ENCODE measurements around the gene OSBP2. TPM values are rescaled to one million over a fixed set of nuclear protein-coding genes. Genes with fewer than 3 reads are reported as not detected.

Gene OSBP2
- polyA plus RNA-seq, 3 donors from 2014 or later = 0.19 to 2.4 (median 0.35) TPM

GRCh38 chr22:30743257-30744020 lies 48.8 kb downstream of the OSBP2 start:
- Mint-ChIP-seq H3K4me1 (no peaks in the 10 kb centered on the region), H3K36me3 (no peaks in the 10 kb centered on the region), H3K27me3 (ENCODE audit: low read depth in 3 of 3) (peaks cover 3 to 4% (median 3%) of the 10 kb centered on the region in 3 donors), H3K9me3 (peaks cover 0 to 2% (median 0%) of the 10 kb centered on the region in 6 donors), H3K4me3 (no peak overlapping the region), H3K27ac (no peak overlapping the region)
- no peak for DNase-seq

- DNase-seq = no peak
- Mint-ChIP-seq H3K27ac (no peak overlapping the region), H3K4me1 (no peaks in the 10 kb centered on the region), H3K4me3 (no peak overlapping the region), H3K36me3 (no peaks in the 10 kb centered on the region), H3K27me3 (ENCODE audit: low read depth in 3 of 3) (peaks cover 1 to 4% (median 3%) of the 10 kb centered on the region in 3 donors), H3K9me3 (peaks cover 0 to 2% (median 0%) of the 10 kb centered on the region in 6 donors)
Observed at GRCh38 chr22:30744224-30744623, 49.5 kb downstream of the OSBP2 start.

- Mint-ChIP-seq H3K27me3 (ENCODE audit: low read depth in 3 of 3) (peaks cover 0 to 6% (median 3%) of the 10 kb centered on the region in 3 donors), H3K27ac (no peak overlapping the region), H3K36me3 (no peaks in the 10 kb centered on the region), H3K4me1 (no peaks in the 10 kb centered on the region), H3K4me3 (no peak overlapping the region), H3K9me3 (peaks cover 0 to 2% (median 0%) of the 10 kb centered on the region in 6 donors)
- DNase-seq = no peak
Observed at GRCh38 chr22:30747493-30747892, 52.8 kb downstream of the OSBP2 start.

GRCh38 chr22:30749272-30749671 lies 54.6 kb downstream of the OSBP2 start:
- Mint-ChIP-seq H3K4me3 (no peak overlapping the region), H3K27ac (no peak overlapping the region), H3K9me3 (peaks cover 0 to 2% (median 0%) of the 10 kb centered on the region in 6 donors), H3K4me1 (no peaks in the 10 kb centered on the region), H3K27me3 (ENCODE audit: low read depth in 3 of 3) (peaks cover 0 to 9% (median 0%) of the 10 kb centered on the region in 3 donors), H3K36me3 (no peaks in the 10 kb centered on the region)
- DNase-seq = no peak

- Mint-ChIP-seq H3K9me3 (peaks cover 0 to 2% (median 0%) of the 10 kb centered on the region in 6 donors), H3K27ac (no peak overlapping the region), H3K36me3 (no peaks in the 10 kb centered on the region), H3K4me1 (no peaks in the 10 kb centered on the region), H3K4me3 (no peak overlapping the region), H3K27me3 (ENCODE audit: low read depth in 3 of 3) (peaks cover 0 to 8% (median 0%) of the 10 kb centered on the region in 3 donors)
- DNase-seq = no peak
Observed at GRCh38 chr22:30749849-30750248, 55.2 kb downstream of the OSBP2 start.

- no peak overlapping the region for H3K27ac Mint-ChIP-seq
- no peaks in the 10 kb centered on the region for H3K36me3 Mint-ChIP-seq
- peaks cover 0 to 8% (median 0%) of the 10 kb centered on the region in 3 donors for H3K27me3 Mint-ChIP-seq (ENCODE audit: low read depth in 3 of 3)
- H3K9me3 Mint-ChIP-seq = peaks cover 0 to 2% (median 0%) of the 10 kb centered on the region in 6 donors
- no peak for DNase-seq
- no peaks in the 10 kb centered on the region for H3K4me1 Mint-ChIP-seq
- no peak overlapping the region for H3K4me3 Mint-ChIP-seq
Observed at GRCh38 chr22:30751529-30751928, 56.9 kb downstream of the OSBP2 start.

GRCh38 chr22:30752771-30753170 lies 58.1 kb downstream of the OSBP2 start:
- no peaks in the 10 kb centered on the region for H3K9me3 Mint-ChIP-seq
- no peaks in the 10 kb centered on the region for H3K4me1 Mint-ChIP-seq
- no peak overlapping the region for H3K27ac Mint-ChIP-seq
- peaks cover 0 to 8% (median 0%) of the 10 kb centered on the region in 3 donors for H3K27me3 Mint-ChIP-seq (ENCODE audit: low read depth in 3 of 3)
- no peak for DNase-seq
- no peak overlapping the region for H3K4me3 Mint-ChIP-seq
- no peaks in the 10 kb centered on the region for H3K36me3 Mint-ChIP-seq

- no peak for DNase-seq
- Mint-ChIP-seq H3K9me3 (no peaks in the 10 kb centered on the region), H3K36me3 (no peaks in the 10 kb centered on the region), H3K27me3 (ENCODE audit: low read depth in 3 of 3) (peaks cover 0 to 8% (median 0%) of the 10 kb centered on the region in 3 donors), H3K27ac (no peak overlapping the region), H3K4me3 (no peak overlapping the region), H3K4me1 (no peaks in the 10 kb centered on the region)
Observed at GRCh38 chr22:30753701-30754100, 59.0 kb downstream of the OSBP2 start.

- no peaks in the 10 kb centered on the region for H3K9me3 Mint-ChIP-seq
- peaks cover 0 to 8% (median 0%) of the 10 kb centered on the region in 3 donors for H3K27me3 Mint-ChIP-seq (ENCODE audit: low read depth in 3 of 3)
- H3K36me3 Mint-ChIP-seq = no peaks in the 10 kb centered on the region
- H3K4me3 Mint-ChIP-seq = no peak overlapping the region
- no peaks in the 10 kb centered on the region for H3K4me1 Mint-ChIP-seq
- no peak overlapping the region for H3K27ac Mint-ChIP-seq
- DNase-seq = no peak
Observed at GRCh38 chr22:30754521-30754920, 59.8 kb downstream of the OSBP2 start.

- no peaks in the 10 kb centered on the region for H3K36me3 Mint-ChIP-seq
- peaks cover 0 to 8% (median 0%) of the 10 kb centered on the region in 3 donors for H3K27me3 Mint-ChIP-seq (ENCODE audit: low read depth in 3 of 3)
- no peaks in the 10 kb centered on the region for H3K4me1 Mint-ChIP-seq
- DNase-seq = peak; percentile 6 to 38 (median 14)
- no peak overlapping the region for H3K27ac Mint-ChIP-seq
- H3K9me3 Mint-ChIP-seq = no peaks in the 10 kb centered on the region
- H3K4me3 Mint-ChIP-seq = no peak overlapping the region
Observed at GRCh38 chr22:30754971-30755758, 60.5 kb downstream of the OSBP2 start.

- no peak for DNase-seq
- H3K27ac Mint-ChIP-seq = no peak overlapping the region
- no peaks in the 10 kb centered on the region for H3K4me1 Mint-ChIP-seq
- H3K4me3 Mint-ChIP-seq = no peak overlapping the region
- H3K27me3 Mint-ChIP-seq (ENCODE audit: low read depth in 3 of 3) = peaks cover 0 to 8% (median 0%) of the 10 kb centered on the region in 3 donors
- H3K9me3 Mint-ChIP-seq = no peaks in the 10 kb centered on the region
- H3K36me3 Mint-ChIP-seq = no peaks in the 10 kb centered on the region
Observed at GRCh38 chr22:30755759-30756124, 61.1 kb downstream of the OSBP2 start.

GRCh38 chr22:30763815-30764673 lies 69.4 kb downstream of the OSBP2 start:
- DNase-seq = peak in 2 of 3 donors; percentile 16 to 17
- no peak overlapping the region for H3K4me3 Mint-ChIP-seq

GRCh38 chr22:30767661-30768060 lies 73.0 kb downstream of the OSBP2 start:
- H3K4me3 Mint-ChIP-seq = no peak overlapping the region
- H3K4me1 Mint-ChIP-seq = no peaks in the 10 kb centered on the region
- no peaks in the 10 kb centered on the region for H3K27me3 Mint-ChIP-seq (ENCODE audit: low read depth in 3 of 3)
- H3K27ac Mint-ChIP-seq = peak overlapping the region in 1 of 6 donors; percentile 35
- H3K36me3 Mint-ChIP-seq = no peaks in the 10 kb centered on the region
- H3K9me3 Mint-ChIP-seq = no peaks in the 10 kb centered on the region
- no peak for DNase-seq

More at GRCh38 chr22:30763815-30764673, 69.4 kb downstream of the OSBP2 start:
- Mint-ChIP-seq H3K9me3 (no peaks in the 10 kb centered on the region), H3K4me1 (no peaks in the 10 kb centered on the region), H3K27ac (no peak overlapping the region), H3K36me3 (no peaks in the 10 kb centered on the region), H3K27me3 (ENCODE audit: low read depth in 3 of 3) (no peaks in the 10 kb centered on the region)

Data from immature natural killer cell (primary cell).